Heart left ventricle (tissue), 16 donors: ENCODE data around the gene CACNA1C. TPM values are rescaled to one million over a fixed set of nuclear protein-coding genes. Genes with fewer than 3 reads are reported as not detected.
"Not testable (repeated sequence)": the region's sequence is repeated elsewhere in the genome, so short reads cannot be mapped to it uniquely, and the experiment has no call there.

Experiments used
- ATAC-seq, 4 donors: fragments of 200-7000 bp; cut with Tn5 transposase; one replicate each; pipeline ENCODE4 v1.9.1; 2020 to 2022; ENCODE audit warnings: moderate library complexity in 4 of 4, mild to moderate bottlenecking in 3 of 4, moderate number of reproducible peaks in 1 of 4
- DNase-seq, 5 donors: peaks; one replicate each; pipeline ENCODE4 v3.0.0-alpha.2; 2020
- H3K27ac ChIP-seq, 12 donors: fragments of 200-600 bp; sonication (generic) in 4 of 12; one replicate each; pipeline versions ENCODE4 v1.5.0 to v1.8.0; 2016 to 2022; ENCODE audit warnings: mild to moderate bottlenecking in 2 of 12
- H3K27me3 ChIP-seq, 9 donors: fragments of 200-600 bp; sonication (generic) in 2 of 9; one replicate each; pipeline versions ENCODE4 v1.5.1 to v1.8.0; 2016 to 2022; ENCODE audit warnings: mild to moderate bottlenecking in 3 of 9
- H3K36me3 ChIP-seq, 9 donors: fragments of 200-600 bp; sonication (generic) in 2 of 9; one replicate each; pipeline versions ENCODE4 v1.5.0 to v1.8.0; 2018 to 2022; ENCODE audit warnings: mild to moderate bottlenecking in 2 of 9
- H3K4me1 ChIP-seq, 12 donors: fragments of 200-600 bp; sonication (generic) in 4 of 12; one replicate each; pipeline versions ENCODE4 v1.5.0 to v1.8.0; 2016 to 2022; ENCODE audit warnings: mild to moderate bottlenecking in 3 of 12
- H3K4me3 ChIP-seq, 12 donors: fragments of 200-600 bp; sonication (generic) in 4 of 12; one replicate each; pipeline versions ENCODE4 v1.5.0 to v1.8.0; 2017 to 2022; ENCODE audit warnings: mild to moderate bottlenecking in 9 of 12, moderate library complexity in 4 of 12
- H3K9me3 ChIP-seq, 12 donors: fragments of 200-600 bp; sonication (generic) in 4 of 12; one replicate each; pipeline versions ENCODE4 v1.5.0 to v1.8.0; 2016 to 2022; ENCODE audit warnings: mild to moderate bottlenecking in 1 of 12
- POLR2A ChIP-seq, 2 donors: fragments of 450-650 bp; IDR thresholded peaks; one replicate each; pipeline ENCODE4 v1.6.1; 2017; ENCODE audit warnings: antibody characterized with exemption in 2 of 2, mild to moderate bottlenecking in 2 of 2, moderate library complexity in 2 of 2
- WGBS, 4 donors: extraction: QIAGEN DNeasy Blood & Tissue Kit in 2 of 4; methylation state at CpG; one replicate each; pipeline versions ENCODE4 v1.1.5 to v1.1.7; 2013 to 2018; 5-methylcytosine and 5-hydroxymethylcytosine counted together
- intact Hi-C, 10 donors: fragments of 100-400 bp; cut with DNase I; formaldehyde crosslinking; loops; one replicate each; pipeline versions ENCODE4 v1.11.1 to v1.14.2; 2022
- polyA plus RNA-seq, 2 donors: library from polyadenylated mRNA; stranded (reverse); fragments of 200-250 nt; gene quantifications; one replicate each; pipeline ENCODE4 v1.2.3, GENCODE V29; 2013
- total RNA-seq, 9 donors: library from RNA; depleted of rRNA in 2 of 9; stranded (reverse); fragments of >200 nt in 2 of 9; fragmentation: NEBNext Ultra II Directional in 3 of 9; extraction: Animal tissue kit (Norgen Biotek cat#: 25700) in 3 of 9; gene quantifications; one replicate each; pipeline versions ENCODE4 v1.1.0 to v1.2.4, GENCODE V29; 2016 to 2023
- TF ChIP-seq, protein P1 (sequence below), 12 donors: fragments of 200-600 bp; sonication (generic) in 4 of 12; IDR thresholded peaks; one replicate each; pipeline versions ENCODE4 v1.5.0 to v1.8.0; 2018 to 2022; ENCODE audit warnings: antibody characterized with exemption in 12 of 12, mild to moderate bottlenecking in 5 of 12
- donor health status: ischemic (EF 13 %, LVEDD 7.1; RV severe dilation, severe dysfunction).
- donor health status: healthy with polysubstance abuse.
- donor health status: DM: no; HTN: yes; CAD: no.
- donor health status: DM: no; HTN: no; CAD: no.
- donor health status: ischemic (EF 25% LVEDD 6.9; RV normal size, moderate dysfunction).
- donor health status: ischemic (EF 25% LVEDD 5.7; RV mildly dilated, moderate dysfunction).
- donor health status: healthy.
- donor health status: DM: yes; HTN: yes; CAD: no.
- donor health status: ischemic (EF 35%, LVEDD 5.7; RV mildly dilated, moderate dysfunction).
- donor health status: nonischemic (EF 11% LVEDD 7.7; RV severe dilation, severe dysfunction).
- donor health status: DM: yes; HTN: yes; CAD: no.
- donor health status: PGD.
- donor health status: ischemic (EF 29% LVEDD 5.4; RV normal size, mild dysfunction).
- donor health status: nonischemic (EF 23%, LVEDD 6.1; RV moderate dilation, normal function).

Gene CACNA1C
- total and polyA plus RNA-seq, 11 donors, result 41.9 to 196 (median 164) TPM

- Histone ChIP-seq H3K27ac (peak overlapping the region in 9 of 12 donors; percentile 9 to 81 (median 28)), H3K4me3 (no peak overlapping the region), H3K9me3 (no peaks in the 10 kb centered on the region), H3K4me1 (peaks cover 19 to 67% (median 52%) of the 10 kb centered on the region in 12 donors), H3K27me3 (no peaks in the 10 kb centered on the region), H3K36me3 (peaks cover 0 to 55% (median 8%) of the 10 kb centered on the region in 9 donors)
- intact Hi-C loops, result loop anchor here in 4 of 10 donors (5.0 to 10.0 kb wide), 4 partner anchors 34 to 166 kb away; no protein-coding TSS in a partner anchor
- DNase-seq (no peak), ATAC-seq (peak in 2 of 4 donors; percentile 11 to 27)
- TF ChIP-seq POLR2A (IDR thresholded peaks at IDR 0.05), result no peak
- TF ChIP-seq, protein P1, sequence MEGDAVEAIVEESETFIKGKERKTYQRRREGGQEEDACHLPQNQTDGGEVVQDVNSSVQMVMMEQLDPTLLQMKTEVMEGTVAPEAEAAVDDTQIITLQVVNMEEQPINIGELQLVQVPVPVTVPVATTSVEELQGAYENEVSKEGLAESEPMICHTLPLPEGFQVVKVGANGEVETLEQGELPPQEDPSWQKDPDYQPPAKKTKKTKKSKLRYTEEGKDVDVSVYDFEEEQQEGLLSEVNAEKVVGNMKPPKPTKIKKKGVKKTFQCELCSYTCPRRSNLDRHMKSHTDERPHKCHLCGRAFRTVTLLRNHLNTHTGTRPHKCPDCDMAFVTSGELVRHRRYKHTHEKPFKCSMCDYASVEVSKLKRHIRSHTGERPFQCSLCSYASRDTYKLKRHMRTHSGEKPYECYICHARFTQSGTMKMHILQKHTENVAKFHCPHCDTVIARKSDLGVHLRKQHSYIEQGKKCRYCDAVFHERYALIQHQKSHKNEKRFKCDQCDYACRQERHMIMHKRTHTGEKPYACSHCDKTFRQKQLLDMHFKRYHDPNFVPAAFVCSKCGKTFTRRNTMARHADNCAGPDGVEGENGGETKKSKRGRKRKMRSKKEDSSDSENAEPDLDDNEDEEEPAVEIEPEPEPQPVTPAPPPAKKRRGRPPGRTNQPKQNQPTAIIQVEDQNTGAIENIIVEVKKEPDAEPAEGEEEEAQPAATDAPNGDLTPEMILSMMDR (IDR thresholded peaks at IDR 0.05), result no peak
- WGBS, 4 donors, result 32 to 52% (median 44%) methylated on average over 3 of the region's 3 CpGs
Measured at GRCh38 chr12:2490831-2491230, 438.0 kb downstream of the CACNA1C start.

- not testable (repeated sequence) for ATAC-seq, H3K27me3 ChIP-seq, H3K9me3 ChIP-seq, DNase-seq, H3K4me3 ChIP-seq
- 38 to 60% (median 47%) methylated on average over 2 of the region's 2 CpGs for WGBS, 4 donors
- H3K27ac ChIP-seq, result peak overlapping the region in 11 of 12 donors; percentile 7 to 81 (median 35)
- intact Hi-C loops, result loop anchor here in 4 of 10 donors (5.0 to 10.0 kb wide), 4 partner anchors 34 to 167 kb away; no protein-coding TSS in a partner anchor
- H3K4me1 ChIP-seq, result peaks cover 21 to 69% (median 57%) of the 10 kb centered on the region in 12 donors
- H3K36me3 ChIP-seq, result peaks cover 0 to 51% (median 8%) of the 10 kb centered on the region in 9 donors
Measured at GRCh38 chr12:2491349-2491748, 438.6 kb downstream of the CACNA1C start.

GRCh38 chr12:2492236-2492635 lies 439.4 kb downstream of the CACNA1C start:
- peak overlapping the region in 9 of 12 donors; percentile 7 to 81 (median 41) for H3K27ac ChIP-seq
- intact Hi-C loops, result loop anchor here in 4 of 10 donors (5.0 to 10.0 kb wide), 4 partner anchors 35 to 167 kb away; no protein-coding TSS in a partner anchor
- H3K36me3 ChIP-seq, result peaks cover 0 to 44% (median 2%) of the 10 kb centered on the region in 9 donors
- H3K27me3 ChIP-seq, result no peaks in the 10 kb centered on the region
- TF ChIP-seq, protein P1 (IDR thresholded peaks at IDR 0.05), result no peak
- TF ChIP-seq POLR2A (IDR thresholded peaks at IDR 0.05), result no peak
- no peak for DNase-seq
- peaks cover 22 to 78% (median 63%) of the 10 kb centered on the region in 12 donors for H3K4me1 ChIP-seq
- no peak overlapping the region for H3K4me3 ChIP-seq
- peak in 3 of 4 donors; percentile 19 to 47 (median 47) for ATAC-seq
- 54 to 73% (median 65%) methylated on average over 11 of the region's 11 CpGs for WGBS, 4 donors
- H3K9me3 ChIP-seq, result no peaks in the 10 kb centered on the region

DNA sequence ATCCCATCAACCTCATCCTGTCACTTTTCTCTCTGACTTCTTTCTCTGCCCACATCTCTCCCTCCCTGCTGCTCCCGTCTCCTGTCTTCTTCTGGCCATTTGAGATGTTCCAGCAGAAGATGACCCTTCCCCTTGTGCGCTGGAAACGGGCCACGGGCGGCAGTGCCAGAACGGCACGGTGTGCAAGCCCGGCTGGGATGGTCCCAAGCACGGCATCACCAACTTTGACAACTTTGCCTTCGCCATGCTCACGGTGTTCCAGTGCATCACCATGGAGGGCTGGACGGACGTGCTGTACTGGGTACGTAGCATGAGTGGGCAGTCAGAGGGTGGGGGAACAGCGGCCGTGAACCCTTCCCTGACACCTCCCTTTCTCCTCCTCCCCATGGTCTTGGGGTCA lies 440.3 kb downstream of the CACNA1C start:
- Histone ChIP-seq H3K27ac (peak overlapping the region in 6 of 12 donors; percentile 7 to 81 (median 59)), H3K4me1 (peaks cover 22 to 81% (median 64%) of the 10 kb centered on the region in 12 donors), H3K27me3 (no peaks in the 10 kb centered on the region), H3K36me3 (peaks cover 0 to 37% (median 0%) of the 10 kb centered on the region in 9 donors), H3K4me3 (no peak overlapping the region), H3K9me3 (no peaks in the 10 kb centered on the region)
- intact Hi-C loops, result loop anchor here in 4 of 10 donors (5.0 to 10.0 kb wide), 4 partner anchors 36 to 168 kb away; no protein-coding TSS in a partner anchor
- no peak for DNase-seq
- no peak for TF ChIP-seq POLR2A (IDR thresholded peaks at IDR 0.05)
- TF ChIP-seq, protein P1 (IDR thresholded peaks at IDR 0.05), result no peak
- WGBS, 4 donors, result 96 to 97% (median 97%) methylated on average over 16 of the region's 16 CpGs
- ATAC-seq, result no peak
